Loucy (cell line): ENCODE data around the gene MCRIP1.

Experiments
- EZH2phosphoT487 ChIP-seq: fragments of 200-600 bp; IDR thresholded peaks from 2 replicates; pipeline ENCODE4 v1.6.1; 2018; ENCODE audit warnings: antibody characterized with exemption, mild to moderate bottlenecking, moderate library complexity, borderline replicate concordance
- TF ChIP-seq, protein P1 (sequence below): fragments of 200-600 bp; sonication (generic); conservative IDR thresholded peaks from 2 replicates; pipeline ENCODE4 v1.5.1; 2014; ENCODE audit warnings: mild to moderate bottlenecking, antibody characterized with exemption, low read length

DNA sequence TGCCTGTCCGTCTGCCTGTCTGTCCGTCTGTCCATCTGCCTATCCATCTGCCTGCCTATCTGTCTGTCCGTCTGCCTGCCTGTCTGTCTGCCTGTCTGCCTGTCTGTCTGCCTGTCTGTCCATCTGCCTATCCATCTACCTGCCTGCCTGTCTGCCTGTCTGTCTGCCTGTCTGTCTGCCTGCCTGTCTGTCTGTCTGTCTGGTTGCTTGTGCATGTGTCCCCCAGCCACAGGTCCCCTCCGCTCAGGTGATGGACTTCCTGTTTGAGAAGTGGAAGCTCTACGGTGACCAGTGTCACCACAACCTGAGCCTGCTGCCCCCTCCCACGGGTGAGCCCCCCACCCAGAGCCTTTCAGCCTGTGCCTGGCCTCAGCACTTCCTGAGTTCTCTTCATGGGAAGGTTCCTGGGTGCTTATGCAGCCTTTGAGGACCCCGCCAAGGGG, 23.5 kb downstream of the MCRIP1 start:
- TF ChIP-seq, protein P1, sequence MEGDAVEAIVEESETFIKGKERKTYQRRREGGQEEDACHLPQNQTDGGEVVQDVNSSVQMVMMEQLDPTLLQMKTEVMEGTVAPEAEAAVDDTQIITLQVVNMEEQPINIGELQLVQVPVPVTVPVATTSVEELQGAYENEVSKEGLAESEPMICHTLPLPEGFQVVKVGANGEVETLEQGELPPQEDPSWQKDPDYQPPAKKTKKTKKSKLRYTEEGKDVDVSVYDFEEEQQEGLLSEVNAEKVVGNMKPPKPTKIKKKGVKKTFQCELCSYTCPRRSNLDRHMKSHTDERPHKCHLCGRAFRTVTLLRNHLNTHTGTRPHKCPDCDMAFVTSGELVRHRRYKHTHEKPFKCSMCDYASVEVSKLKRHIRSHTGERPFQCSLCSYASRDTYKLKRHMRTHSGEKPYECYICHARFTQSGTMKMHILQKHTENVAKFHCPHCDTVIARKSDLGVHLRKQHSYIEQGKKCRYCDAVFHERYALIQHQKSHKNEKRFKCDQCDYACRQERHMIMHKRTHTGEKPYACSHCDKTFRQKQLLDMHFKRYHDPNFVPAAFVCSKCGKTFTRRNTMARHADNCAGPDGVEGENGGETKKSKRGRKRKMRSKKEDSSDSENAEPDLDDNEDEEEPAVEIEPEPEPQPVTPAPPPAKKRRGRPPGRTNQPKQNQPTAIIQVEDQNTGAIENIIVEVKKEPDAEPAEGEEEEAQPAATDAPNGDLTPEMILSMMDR = no peak
- TF ChIP-seq EZH2phosphoT487 = no peak
